Right lobe of liver (tissue), 4 donors: Measurements from ENCODE around the gene PLRG1.

Experiments
- POLR2A ChIP-seq: fragments of 450-650 bp; IDR thresholded peaks from one replicate; pipeline ENCODE4 v1.6.1; 2017; ENCODE audit warnings: antibody characterized with exemption, mild to moderate bottlenecking
- TF ChIP-seq, protein P1 (sequence below), 4 donors: fragments of 200-600 bp in 3 of 4; fragments of 450-650 bp in 1 of 4; IDR thresholded peaks; one replicate each; pipeline versions ENCODE4 v1.5.1 to v1.8.0; 2016 to 2022; ENCODE audit warnings: antibody characterized with exemption in 4 of 4, mild to moderate bottlenecking in 2 of 4
- donor health status: DM: no; HTN: no; CAD: no.
- donor health status: DM: no; HTN: no; CAD: no.
- donor health status: DM: no; HTN: yes; CAD: no.

DNA sequence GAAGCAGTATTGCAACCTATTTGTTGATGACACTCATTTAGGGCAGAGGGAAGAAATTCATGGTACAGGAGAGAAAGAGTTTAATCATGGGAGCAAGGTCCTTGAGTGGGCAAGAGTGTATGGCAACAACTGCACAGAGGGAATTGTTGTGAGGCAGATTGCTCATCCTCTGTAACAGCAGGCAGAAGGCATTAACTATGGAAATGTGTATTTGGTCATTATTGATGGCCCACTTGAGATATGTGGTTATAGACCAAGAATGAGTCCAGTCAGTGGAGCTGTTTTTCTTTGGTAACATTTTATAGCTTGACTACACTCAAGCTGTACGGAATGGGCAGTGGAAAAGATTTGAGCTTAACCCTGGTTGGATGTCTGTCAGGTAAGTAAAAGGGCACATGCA lies 15.9 kb downstream of the PLRG1 start:
- TF ChIP-seq, protein P1, sequence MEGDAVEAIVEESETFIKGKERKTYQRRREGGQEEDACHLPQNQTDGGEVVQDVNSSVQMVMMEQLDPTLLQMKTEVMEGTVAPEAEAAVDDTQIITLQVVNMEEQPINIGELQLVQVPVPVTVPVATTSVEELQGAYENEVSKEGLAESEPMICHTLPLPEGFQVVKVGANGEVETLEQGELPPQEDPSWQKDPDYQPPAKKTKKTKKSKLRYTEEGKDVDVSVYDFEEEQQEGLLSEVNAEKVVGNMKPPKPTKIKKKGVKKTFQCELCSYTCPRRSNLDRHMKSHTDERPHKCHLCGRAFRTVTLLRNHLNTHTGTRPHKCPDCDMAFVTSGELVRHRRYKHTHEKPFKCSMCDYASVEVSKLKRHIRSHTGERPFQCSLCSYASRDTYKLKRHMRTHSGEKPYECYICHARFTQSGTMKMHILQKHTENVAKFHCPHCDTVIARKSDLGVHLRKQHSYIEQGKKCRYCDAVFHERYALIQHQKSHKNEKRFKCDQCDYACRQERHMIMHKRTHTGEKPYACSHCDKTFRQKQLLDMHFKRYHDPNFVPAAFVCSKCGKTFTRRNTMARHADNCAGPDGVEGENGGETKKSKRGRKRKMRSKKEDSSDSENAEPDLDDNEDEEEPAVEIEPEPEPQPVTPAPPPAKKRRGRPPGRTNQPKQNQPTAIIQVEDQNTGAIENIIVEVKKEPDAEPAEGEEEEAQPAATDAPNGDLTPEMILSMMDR (IDR thresholded peaks at IDR 0.05) = no peak
- TF ChIP-seq POLR2A = no peak
